ENCODE data around the gene GLP1R.

Gene GLP1R

DNA sequence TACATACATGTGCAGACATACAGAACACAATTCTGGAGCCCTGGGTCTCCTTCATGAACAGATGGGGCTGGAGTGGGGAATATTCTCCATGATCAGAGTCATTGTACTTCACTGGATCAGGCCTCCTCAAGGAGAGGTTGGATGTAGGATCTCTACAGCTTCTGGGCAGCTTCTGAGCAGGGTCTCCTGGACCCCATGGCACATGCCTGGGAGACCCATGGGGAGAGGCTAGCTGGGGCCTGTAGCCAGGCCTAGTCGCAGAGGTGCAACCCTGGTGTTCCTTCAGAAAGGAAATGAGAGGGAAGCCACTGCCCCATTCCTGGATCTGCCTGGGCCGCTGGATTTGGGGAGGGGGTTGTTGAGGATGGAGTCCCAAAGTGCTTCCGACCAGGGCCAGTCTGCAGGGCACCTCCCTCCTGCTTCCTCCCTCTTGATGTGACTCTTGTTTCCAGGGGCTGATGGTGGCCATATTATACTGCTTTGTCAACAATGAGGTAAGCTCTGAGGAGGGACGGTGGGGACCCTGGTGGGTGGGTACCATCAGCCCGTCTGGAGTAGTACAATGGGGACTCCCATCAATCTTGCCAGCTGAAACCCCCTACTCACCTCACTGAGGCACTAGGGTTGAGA is 31.8 kb downstream of the GLP1R start:
- H3K79me2 ChIP-seq (ENCODE audit: insufficient read depth, low read length): no peaks in the 10 kb centered on the region
- H3K27ac ChIP-seq (ENCODE audit: low read length): no peak overlapping the region
- H4K20me1 ChIP-seq (ENCODE audit: insufficient read depth, low read length): no peaks in the 10 kb centered on the region; the same call in 1 of the 2 replicates
- H3K27me3 ChIP-seq (ENCODE audit: insufficient read depth, low read length, poor library complexity): no peaks in the 10 kb centered on the region
- no peaks in the 10 kb centered on the region for H3K36me3 ChIP-seq (ENCODE audit: insufficient read depth, low read length)
- no peak overlapping the region for H3K9ac ChIP-seq (ENCODE audit: low read depth, low read length)
- H3K4me3 ChIP-seq (ENCODE audit: low read depth in 1 of 2, low read length in 2 of 2): no peak overlapping the region
- DNase-seq (no peak), ATAC-seq (ENCODE audit: insufficient read depth, low read depth) (no peak)
- no peak overlapping the region for H3K4me2 ChIP-seq (ENCODE audit: insufficient read depth, low read length)
- H3K9me3 ChIP-seq (ENCODE audit: insufficient read depth, low read length, severe bottlenecking): no peaks in the 10 kb centered on the region
- H3K4me1 ChIP-seq (ENCODE audit: insufficient read depth, low read length): no peaks in the 10 kb centered on the region
- TF ChIP-seq, protein P1, sequence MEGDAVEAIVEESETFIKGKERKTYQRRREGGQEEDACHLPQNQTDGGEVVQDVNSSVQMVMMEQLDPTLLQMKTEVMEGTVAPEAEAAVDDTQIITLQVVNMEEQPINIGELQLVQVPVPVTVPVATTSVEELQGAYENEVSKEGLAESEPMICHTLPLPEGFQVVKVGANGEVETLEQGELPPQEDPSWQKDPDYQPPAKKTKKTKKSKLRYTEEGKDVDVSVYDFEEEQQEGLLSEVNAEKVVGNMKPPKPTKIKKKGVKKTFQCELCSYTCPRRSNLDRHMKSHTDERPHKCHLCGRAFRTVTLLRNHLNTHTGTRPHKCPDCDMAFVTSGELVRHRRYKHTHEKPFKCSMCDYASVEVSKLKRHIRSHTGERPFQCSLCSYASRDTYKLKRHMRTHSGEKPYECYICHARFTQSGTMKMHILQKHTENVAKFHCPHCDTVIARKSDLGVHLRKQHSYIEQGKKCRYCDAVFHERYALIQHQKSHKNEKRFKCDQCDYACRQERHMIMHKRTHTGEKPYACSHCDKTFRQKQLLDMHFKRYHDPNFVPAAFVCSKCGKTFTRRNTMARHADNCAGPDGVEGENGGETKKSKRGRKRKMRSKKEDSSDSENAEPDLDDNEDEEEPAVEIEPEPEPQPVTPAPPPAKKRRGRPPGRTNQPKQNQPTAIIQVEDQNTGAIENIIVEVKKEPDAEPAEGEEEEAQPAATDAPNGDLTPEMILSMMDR (IDR thresholded peaks at IDR 0.05; ENCODE audit: borderline replicate concordance, extremely low read depth, low read length, poor library complexity, severe bottlenecking): no peak
- TF ChIP-seq EZH2 (IDR thresholded peaks at IDR 0.05; ENCODE audit: borderline replicate concordance, low read depth, low read length, severe bottlenecking): no peak
- no peak overlapping the region for H2AFZ ChIP-seq (ENCODE audit: low read depth, low read length)

DNA sequence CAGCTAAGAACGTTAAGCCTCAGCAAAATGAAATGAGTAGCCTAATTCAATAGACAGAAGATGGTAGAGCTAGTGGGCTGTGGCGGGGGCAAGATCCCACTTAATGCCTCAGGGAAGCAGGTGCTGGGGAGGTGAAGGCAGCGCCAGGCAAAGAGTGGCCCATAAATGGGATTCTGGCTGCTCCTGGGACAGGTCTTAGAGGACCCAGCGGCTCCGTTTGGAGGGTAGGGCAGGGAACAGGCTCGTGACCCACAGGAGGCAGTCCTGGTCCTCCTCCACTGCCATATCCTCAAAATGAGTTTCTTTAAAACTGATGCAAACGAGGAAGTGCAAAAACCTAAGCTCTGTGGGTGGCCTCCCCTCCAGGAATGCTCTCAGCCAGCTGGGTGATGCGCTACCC is 33.7 kb downstream of the GLP1R start:
- Histone ChIP-seq H3K9me3 (ENCODE audit: insufficient read depth, low read length, severe bottlenecking) (no peaks in the 10 kb centered on the region), H3K27me3 (ENCODE audit: insufficient read depth, low read length, poor library complexity) (no peaks in the 10 kb centered on the region), H3K9ac (ENCODE audit: low read depth, low read length) (no peak overlapping the region), H3K4me1 (ENCODE audit: insufficient read depth, low read length) (no peaks in the 10 kb centered on the region), H4K20me1 (ENCODE audit: insufficient read depth, low read length) (no peaks in the 10 kb centered on the region; the same call in 1 of the 2 replicates), H2AFZ (ENCODE audit: low read depth, low read length) (no peak overlapping the region), H3K79me2 (ENCODE audit: insufficient read depth, low read length) (no peaks in the 10 kb centered on the region), H3K27ac (ENCODE audit: low read length) (no peak overlapping the region), H3K4me2 (ENCODE audit: insufficient read depth, low read length) (no peak overlapping the region), H3K36me3 (ENCODE audit: insufficient read depth, low read length) (no peaks in the 10 kb centered on the region), H3K4me3 (ENCODE audit: low read depth in 1 of 2, low read length in 2 of 2) (no peak overlapping the region)
- no peak for ATAC-seq (ENCODE audit: insufficient read depth, low read depth)
- no peak for TF ChIP-seq EZH2 (IDR thresholded peaks at IDR 0.05; ENCODE audit: borderline replicate concordance, low read depth, low read length, severe bottlenecking)
- TF ChIP-seq, protein P1 (IDR thresholded peaks at IDR 0.05; ENCODE audit: borderline replicate concordance, extremely low read depth, low read length, poor library complexity, severe bottlenecking): no peak
- no peak for DNase-seq

DNA sequence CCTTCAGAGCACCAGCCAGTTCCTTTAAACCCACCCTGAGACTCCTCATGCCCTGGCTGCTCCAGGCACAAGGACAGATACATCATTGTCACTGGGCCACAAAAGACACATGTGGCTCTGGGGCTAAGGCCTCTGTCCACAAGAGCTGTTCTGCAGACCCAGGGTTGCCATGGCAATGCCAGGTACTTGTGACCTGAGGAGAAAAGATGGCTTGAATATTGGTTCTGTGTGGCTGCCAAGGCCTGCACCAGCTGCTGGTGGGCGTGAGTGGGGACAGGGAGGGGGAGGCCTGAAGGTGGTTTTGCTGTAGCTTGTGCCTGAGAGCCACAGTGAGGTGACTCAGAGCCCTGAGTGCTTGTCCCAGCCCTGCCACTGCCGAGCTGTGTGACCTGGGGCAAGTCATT is 34.7 kb downstream of the GLP1R start:
- H3K79me2 ChIP-seq (ENCODE audit: insufficient read depth, low read length): no peaks in the 10 kb centered on the region
- H3K4me3 ChIP-seq (ENCODE audit: low read depth in 1 of 2, low read length in 2 of 2): no peak overlapping the region
- no peaks in the 10 kb centered on the region for H3K27me3 ChIP-seq (ENCODE audit: insufficient read depth, low read length, poor library complexity)
- no peak overlapping the region for H3K9ac ChIP-seq (ENCODE audit: low read depth, low read length)
- no peaks in the 10 kb centered on the region for H3K4me1 ChIP-seq (ENCODE audit: insufficient read depth, low read length)
- H4K20me1 ChIP-seq (ENCODE audit: insufficient read depth, low read length): no peaks in the 10 kb centered on the region; the same call in 1 of the 2 replicates
- TF ChIP-seq, protein P1 (IDR thresholded peaks at IDR 0.05; ENCODE audit: borderline replicate concordance, extremely low read depth, low read length, poor library complexity, severe bottlenecking): no peak
- no peak for TF ChIP-seq EZH2 (IDR thresholded peaks at IDR 0.05; ENCODE audit: borderline replicate concordance, low read depth, low read length, severe bottlenecking)
- no peak overlapping the region for H3K4me2 ChIP-seq (ENCODE audit: insufficient read depth, low read length)
- DNase-seq: no peak
- ATAC-seq (ENCODE audit: insufficient read depth, low read depth): 0 out of 3 replicates have a peak, but pooled peaks have one; percentile 27
- H3K27ac ChIP-seq (ENCODE audit: low read length): no peak overlapping the region
- H3K36me3 ChIP-seq (ENCODE audit: insufficient read depth, low read length): no peaks in the 10 kb centered on the region
- H2AFZ ChIP-seq (ENCODE audit: low read depth, low read length): no peak overlapping the region
- no peaks in the 10 kb centered on the region for H3K9me3 ChIP-seq (ENCODE audit: insufficient read depth, low read length, severe bottlenecking)

Measured in DND-41 (cell line).